Glomerular visceral epithelial cell (primary cell): ENCODE measurements around the gene PINLYP.
A peak's percentile ranks its signal among the peaks of the same experiment; 100 is the strongest.
"Not testable (repeated sequence)": the region's sequence is repeated elsewhere in the genome, so short reads cannot be mapped to it uniquely, and the experiment has no call there.

Experiments
- DNase-seq: peaks from one replicate; pipeline ENCODE4 v3.0.0-alpha.2; 2016; ENCODE audit errors: extremely low spot score

PINLYP gene

DNA sequence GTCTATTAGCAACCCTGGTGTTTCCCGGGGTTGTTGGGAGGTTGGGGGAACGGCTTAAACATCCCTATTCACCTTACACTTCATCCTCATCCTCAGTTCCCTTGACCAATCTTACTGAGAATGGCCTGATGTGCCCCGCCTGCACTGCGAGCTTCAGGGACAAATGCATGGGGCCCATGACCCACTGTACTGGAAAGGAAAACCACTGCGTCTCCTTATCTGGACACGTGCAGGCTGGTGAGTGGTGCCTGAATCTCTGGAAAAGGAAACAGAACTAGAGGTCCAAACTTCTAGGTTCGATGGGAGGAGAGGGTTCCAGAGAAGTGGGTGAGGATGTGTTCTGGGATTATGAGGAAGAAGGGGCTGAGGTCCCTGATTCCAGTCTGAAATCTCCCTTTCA lies 5.9 kb downstream of the PINLYP start:
- no peak for DNase-seq

GRCh38 chr19:43582495-43582894 lies 6.9 kb downstream of the PINLYP start:
- no peak for DNase-seq

DNA sequence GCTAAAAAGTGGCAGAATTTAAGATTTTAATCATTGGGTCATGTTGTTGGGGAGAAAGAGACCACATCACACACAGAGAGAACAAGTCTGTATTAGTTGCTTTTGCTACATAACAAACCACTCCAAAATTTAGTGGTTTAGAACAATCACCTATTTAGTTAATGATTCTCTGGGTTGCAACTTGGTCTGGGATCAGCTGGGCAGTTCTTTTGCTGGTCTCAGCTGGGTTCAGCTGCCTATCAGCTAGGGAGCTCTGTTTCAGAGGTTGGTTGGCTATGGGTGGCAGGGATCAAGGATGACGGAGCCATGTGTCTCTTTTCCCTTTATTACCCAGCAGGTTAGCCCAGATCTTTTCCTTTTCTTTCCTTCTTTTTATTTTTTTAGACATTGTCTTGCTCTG lies 8.9 kb downstream of the PINLYP start:
- DNase-seq = peak; percentile 56

DNA sequence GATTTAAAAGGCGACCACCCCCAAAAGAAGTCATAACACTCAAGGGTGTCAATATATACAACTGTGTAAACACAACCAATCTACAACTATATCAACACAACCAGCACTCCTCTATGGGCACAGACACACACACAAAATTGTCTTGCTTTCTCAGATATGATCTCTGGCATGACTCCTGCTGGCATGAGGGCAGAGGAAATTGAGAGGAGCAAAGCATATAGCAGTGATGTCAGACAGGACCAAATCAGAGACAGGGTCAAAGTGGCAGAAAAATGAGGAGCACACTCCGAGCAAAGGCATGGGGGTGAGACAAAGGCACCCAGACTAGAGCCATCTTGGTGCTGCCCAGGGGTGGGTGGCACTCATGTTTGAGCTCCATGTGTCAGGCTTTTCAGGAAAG lies 10.7 kb downstream of the PINLYP start:
- DNase-seq = no peak

DNA sequence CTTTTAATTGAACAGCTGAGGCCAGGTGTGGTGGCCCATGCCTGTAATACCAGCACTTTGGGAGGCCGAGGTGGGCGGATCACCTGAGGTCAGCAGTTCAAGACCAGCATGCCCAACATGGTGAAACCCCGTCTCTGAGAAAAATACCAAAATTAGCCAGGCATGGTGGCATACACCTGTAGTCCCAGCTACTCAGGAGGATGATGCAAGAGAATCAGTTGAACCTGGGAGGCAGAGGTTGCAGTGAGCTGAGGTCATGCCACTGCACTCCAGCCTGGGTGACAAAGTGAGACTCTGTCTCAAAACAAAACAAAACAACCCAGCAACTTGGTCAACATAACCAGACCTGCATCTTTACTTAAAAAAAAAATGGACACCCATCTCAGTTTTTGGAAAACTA lies 11.4 kb downstream of the PINLYP start:
- DNase-seq = not testable (repeated sequence)

DNA sequence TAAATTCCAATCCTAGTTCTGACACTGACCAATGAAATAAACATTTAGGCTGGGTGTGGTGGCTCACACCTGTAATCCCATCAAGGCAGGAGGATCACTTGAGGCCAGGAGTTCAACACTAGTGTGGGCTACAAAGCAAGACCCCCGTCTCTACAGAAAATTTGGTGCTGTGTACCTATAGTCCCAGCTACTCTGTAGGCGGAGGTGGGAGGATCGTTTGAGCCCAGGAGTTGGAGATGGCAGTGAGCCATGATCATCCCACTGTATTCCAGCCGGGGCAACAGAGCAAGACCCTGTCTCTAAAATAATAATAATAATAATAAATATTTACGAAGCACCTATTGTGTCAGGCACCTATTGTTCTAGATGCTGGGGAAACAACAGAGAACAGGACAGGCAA lies 13.7 kb downstream of the PINLYP start:
- no peak for DNase-seq

- DNase-seq = no peak
These were observed 14.1 kb downstream of the PINLYP start for GRCh38 chr19:43589678-43590077.

DNA sequence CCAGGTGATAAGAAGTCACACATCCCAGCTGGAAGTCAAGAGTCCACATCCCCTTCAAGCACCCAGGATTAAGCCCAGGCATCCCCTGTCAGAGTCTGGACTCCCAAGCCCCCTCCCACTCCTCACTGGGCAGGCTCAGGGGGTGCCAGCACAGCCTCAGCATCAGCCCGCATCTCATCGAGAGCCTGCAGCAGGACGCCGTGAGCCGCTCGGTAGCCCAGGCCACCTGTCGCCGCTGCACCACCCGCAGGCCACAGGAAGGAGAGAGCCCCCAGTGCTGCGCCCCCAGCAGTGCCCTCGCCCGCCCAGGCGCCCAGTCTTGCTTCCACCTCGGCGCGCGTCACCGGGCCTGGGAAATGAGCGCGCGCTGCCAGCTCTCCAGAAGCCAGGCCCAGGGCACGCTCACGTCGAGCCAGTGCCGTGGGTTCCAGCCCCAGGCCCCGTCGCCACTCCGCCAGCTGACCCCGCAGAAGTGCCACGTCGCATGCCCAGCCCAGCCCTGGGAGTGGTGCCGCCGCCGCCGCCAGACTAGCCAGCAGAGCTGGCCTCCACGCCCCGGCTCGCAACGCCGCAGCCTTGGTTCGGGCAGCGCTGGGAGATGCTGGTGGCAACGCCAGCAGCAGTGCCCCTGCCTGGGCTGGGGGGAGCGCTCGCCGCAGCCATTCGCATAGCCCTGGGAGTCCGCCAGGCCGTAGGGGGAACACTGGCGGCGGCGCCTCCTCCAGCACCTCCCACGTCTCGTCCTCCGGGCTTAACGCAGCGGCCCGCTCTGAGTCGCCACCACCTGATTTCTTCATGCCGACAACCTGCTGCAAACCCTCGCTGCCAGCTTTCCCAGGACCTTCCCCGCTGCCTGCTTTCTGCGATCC lies 16.5 kb downstream of the PINLYP start:
- DNase-seq = no peak

- no peak for DNase-seq
These were observed 17.3 kb downstream of the PINLYP start for GRCh38 chr19:43592800-43593350.

GRCh38 chr19:43594081-43594697 lies 18.6 kb downstream of the PINLYP start:
- no peak for DNase-seq

DNA sequence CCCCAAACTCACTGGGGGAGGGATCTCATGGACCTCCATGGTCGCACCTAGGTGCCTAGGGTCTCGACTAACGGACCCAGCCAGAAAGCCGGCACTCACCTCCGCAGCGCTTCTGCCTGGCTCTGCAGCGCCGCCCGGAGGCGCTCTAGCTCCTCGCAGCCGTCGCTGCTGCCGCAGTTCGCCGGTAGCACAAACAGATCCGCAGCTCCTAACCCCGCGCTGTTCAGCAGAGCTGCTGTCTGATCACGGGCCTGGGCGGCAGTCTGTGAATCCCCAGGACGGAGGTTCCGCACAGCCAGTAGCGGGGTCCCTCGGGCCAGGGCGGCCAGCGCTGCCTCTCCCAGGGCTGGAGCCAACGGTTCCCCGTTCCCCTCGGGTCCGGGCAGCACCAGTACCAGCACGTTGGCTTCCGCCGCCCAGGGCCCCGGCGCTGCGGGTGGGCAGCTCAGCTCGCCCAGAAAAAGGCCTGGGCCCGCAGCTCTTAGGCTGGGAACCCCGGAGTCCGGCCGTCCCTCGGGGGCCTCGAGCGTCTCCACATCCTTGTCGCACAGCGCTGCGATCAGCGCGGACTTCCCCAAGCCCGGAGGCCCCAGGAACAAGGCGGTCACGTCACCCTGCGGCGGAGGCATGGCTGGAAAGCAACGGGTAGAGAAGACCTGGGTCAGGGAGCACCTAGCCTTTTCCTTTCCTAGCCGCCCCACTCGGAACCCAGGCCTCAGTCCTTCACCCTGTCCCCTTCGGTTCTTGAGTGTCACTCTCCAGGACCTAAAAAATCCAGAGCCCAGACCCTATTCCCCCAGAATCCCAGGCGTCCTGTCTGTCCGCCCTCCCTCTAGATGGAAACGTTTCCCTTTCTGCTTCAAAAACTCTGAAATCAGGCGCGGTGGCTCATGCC lies 19.4 kb downstream of the PINLYP start:
- DNase-seq = peak; percentile 77

DNA sequence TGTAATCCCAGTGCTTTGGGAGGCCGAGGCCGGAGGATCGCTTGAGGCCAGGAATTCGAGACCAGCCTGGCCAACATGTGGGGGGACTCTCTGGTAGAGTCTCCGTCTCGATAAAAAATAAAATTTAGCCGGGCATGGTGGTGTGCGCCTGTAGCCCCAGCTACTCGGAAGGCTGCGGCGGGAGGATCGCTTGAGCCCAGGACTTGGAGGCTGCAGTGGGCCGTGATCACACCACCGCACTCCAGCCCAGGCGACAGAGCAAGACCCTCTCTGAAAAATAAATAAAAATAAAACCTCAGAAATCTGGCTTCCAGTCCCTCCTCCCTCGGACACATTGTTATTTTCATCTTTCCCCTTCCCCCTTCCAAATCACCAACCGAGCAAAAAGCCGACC lies 20.0 kb downstream of the PINLYP start:
- no peak for DNase-seq

DNA sequence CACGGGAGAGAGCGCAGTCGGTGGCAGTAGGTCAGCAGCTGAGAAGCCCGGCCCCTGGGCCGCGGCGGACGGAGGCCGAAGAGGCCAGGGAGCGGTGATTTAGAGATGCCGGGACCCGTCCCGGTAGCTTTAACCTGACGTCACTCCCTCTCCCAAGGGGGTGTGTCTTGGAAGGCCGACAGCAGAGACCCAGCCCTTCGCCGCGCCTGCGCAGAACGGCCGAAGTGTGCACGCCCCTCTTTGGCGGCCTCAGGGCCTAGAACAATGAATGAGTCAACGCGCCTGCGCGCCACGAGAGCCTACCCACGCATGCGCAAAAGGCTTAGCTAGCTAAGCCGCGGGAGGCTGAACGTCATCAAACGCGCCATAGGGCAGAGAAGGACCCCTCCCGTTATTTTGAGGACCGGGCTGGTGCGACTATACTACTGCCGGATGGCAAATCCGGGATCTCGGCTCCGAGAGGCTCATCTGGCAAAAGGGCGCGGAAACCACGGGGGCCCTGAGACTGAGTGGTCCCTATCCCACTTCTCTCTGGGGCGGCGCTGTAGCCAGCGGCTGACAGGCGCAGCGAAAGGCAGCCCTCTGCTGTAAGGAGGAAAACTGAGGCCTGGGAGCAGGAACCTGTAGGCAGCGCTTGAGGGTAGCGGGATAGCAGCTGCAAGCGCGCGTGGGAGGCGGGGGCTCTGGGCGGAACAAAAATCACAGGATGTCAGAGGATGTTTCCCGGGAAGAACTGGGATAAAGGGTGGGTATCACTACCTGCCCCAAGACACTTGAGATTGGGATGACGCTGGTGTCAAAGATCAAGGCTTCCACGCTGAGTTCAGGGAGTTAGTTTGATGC lies 20.6 kb downstream of the PINLYP start, which contains the start of the genes IRGQ and ZNF576:
IRGQ (minus strand) TSS at position 136 of the 843 bp plus-strand sequence. CDS start 796 bp downstream, outside the sequence.
ZNF576 (plus strand) TSS at position 597 of the 843 bp plus-strand sequence. CDS start 514 bp downstream, outside the sequence.
- DNase-seq = peak; percentile 100

- DNase-seq = peak; percentile 9
These were observed 21.4 kb downstream of the PINLYP start for GRCh38 chr19:43596842-43597461.

- no peak for DNase-seq
These were observed 22.3 kb downstream of the PINLYP start for GRCh38 chr19:43597876-43598275.

GRCh38 chr19:43598445-43599240 lies 23.0 kb downstream of the PINLYP start:
- no peak for DNase-seq

DNA sequence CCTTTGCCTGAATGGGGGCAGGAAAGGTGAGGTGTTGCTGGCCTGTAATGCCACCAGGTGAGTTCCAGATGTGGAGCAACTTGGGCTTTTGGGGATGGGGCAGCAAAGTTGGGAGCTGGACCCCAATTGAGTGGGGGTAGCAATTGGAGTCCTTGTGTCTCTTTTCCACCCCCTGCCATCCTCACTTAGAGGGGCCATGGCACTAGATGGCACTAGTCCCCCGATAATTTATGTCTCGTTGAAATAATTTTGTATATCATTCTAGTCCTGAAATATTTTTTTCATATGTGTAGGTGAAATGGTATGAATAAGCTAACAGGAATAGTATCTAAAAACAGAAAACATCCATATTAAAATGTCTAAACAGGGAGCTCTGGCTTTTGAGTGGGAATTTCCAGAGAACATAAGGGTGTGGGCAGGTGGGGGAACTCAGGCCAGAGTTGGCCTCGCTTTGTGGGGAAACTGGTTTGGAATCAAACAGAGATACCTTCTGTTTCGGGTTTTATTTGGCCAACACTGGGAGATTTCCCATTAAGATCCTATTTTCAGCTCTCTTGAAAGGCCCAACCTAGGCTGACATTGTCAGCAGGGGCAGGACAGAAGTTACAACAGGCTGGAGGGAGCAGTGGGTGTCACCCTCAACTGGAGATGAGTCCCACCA lies 24.2 kb downstream of the PINLYP start:
- DNase-seq = no peak

DNA sequence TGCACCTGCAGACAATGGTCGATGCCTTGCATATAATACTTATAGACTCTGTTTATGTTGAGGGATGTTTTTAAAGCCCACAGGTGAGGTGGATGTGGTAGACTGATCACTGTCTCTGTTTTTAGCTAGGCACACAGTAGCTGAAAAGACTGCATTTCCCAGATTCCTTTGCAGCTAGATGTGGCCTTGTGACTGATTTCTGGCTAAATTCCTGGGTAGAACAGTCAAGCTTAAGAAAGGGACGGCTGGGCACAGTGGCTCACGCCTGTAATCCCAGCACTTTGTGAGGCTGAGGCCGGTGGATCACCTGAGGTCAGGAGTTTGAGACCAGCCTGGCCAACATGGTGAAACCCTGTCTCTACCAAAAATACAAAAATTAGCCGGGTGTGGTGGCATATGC lies 24.7 kb downstream of the PINLYP start:
- not testable (repeated sequence) for DNase-seq
